Midbrain (tissue), 1 donor: ENCODE results near the gene P2RY11.

ENCODE experiments used
- DNase-seq: peaks from one replicate; lab custom pipeline; 2025; lab: John Stamatoyannopoulos, UW

P2RY11 gene, protein sequence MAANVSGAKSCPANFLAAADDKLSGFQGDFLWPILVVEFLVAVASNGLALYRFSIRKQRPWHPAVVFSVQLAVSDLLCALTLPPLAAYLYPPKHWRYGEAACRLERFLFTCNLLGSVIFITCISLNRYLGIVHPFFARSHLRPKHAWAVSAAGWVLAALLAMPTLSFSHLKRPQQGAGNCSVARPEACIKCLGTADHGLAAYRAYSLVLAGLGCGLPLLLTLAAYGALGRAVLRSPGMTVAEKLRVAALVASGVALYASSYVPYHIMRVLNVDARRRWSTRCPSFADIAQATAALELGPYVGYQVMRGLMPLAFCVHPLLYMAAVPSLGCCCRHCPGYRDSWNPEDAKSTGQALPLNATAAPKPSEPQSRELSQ

DNA sequence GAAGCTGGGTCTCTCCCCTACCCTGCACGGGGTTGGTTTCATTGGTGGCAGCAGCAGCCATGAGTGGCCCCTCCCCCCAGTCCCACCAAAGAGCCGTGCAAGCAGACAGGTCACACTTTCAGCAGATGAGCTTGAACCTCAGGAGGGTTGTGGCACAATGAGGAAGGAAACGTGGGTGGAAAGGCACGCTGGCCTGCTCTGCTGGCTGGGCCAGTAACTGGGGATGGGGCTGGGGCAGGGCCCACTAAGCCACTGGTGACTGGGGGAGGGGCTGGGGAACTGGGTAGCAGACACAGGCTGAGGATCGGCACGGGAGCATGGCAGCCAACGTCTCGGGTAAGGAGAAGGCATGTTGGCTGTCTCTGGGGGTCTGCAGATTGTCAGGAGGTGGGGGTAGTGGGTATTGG lies at the start of gene P2RY11:
TSS of gene P2RY11 (plus strand) at position 289 of the 407 bp plus-strand sequence. CDS start at position 318, 29 bp downstream.
- DNase-seq, result no peak

DNA sequence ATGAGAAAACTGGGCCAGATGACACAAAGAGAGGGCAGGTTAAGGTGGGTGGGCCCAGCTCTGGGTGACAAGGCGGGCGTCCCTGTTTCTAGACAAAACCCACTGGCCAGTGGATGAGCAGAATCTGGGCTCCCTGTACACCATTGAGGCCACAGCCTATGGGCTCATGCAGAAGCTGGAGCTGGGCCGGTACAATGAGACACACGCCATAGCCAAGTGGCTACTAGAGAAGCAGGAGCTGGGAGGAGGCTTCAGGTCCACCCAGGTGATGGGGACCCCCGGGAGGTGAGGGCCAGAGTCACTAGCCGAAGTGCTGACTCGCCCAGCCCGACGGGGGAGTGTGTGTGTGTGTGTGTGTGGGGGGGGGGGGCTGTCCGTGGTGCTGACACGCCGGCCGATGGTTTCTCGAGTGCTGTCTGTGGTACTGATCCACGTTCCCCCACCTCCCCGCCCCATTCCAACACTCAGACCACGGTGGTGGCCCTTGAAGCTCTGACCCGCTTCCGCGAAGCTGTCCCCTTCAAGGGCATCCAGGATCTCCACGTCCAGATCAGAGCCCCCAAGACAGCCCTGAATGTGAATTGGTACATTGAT lies 49.7 kb upstream of the P2RY11 start:
- no peak for DNase-seq

DNA sequence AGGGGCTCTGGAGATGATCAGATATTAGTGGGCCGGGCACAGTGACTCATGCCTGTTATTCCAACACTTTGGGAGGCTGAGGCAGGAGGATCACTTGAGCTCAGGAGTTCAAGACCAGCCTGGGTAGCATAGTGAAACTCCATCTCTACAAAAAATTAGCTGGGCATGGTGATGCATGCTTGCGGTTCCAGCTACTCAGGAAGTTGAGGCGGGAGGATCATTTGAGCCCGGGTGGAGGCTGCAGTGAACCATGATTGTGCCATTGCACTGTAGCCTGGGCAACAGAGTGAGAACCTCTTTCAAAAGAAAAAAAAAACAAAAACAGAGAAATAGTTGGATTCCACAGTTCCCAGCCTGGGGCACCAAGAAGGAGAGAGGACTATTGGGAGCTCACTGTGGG lies 43.3 kb upstream of the P2RY11 start:
- no peak for DNase-seq

DNA sequence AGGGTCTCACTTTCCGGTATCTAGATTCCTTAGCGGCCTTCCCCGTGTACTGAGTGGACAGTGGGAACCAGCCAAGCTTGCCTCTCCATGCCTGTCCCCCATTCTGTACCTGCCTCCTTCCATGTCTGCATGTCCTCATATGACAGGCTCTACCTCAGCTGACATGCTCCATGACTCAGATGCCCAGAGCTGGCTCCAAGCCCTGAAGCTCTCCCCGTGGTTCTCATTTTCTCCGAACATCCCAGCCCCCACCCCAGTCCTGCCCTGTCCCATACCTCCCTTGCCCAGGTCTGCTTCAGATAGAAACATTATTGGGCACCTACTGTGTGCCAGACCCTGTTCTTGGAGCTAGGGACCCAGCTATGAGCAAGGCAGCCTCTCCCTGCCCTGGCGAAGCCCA lies 42.4 kb upstream of the P2RY11 start:
- no peak for DNase-seq

DNA sequence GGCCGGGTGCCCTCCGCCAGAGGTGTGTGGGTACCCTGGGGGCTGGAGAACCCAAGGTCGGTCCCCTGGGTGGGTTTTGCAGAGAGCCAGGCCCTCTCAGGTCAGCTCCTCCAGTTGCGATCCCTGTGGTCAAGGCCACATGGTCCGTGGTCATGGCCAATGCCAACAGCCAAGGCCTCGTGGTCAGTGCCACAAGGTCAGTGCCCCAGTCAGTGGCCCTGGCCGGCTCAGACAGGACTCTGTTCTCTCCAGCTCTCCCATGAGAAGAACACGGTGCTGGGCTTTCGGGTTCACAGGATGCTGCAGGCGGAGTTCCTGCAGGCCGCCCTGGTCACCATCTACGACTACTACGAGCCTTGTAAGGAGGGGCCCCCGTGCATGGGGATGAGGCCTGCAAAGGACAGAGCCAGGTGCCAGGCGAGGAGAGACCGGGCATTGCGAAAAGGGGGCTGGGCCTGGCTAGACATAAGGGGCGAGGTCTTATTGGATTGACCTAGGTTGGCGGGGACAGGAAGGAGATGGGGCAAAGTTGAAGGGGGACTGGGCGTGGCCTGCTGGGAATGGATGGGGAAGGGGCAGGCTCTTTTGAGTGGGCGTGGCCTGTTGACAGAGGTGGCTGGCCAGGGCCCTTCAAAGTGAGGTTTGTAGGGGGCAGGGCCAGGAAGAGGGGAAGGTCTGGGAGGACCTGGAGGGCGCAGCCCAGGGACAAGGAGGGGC lies 40.6 kb upstream of the P2RY11 start:
- no peak for DNase-seq

DNA sequence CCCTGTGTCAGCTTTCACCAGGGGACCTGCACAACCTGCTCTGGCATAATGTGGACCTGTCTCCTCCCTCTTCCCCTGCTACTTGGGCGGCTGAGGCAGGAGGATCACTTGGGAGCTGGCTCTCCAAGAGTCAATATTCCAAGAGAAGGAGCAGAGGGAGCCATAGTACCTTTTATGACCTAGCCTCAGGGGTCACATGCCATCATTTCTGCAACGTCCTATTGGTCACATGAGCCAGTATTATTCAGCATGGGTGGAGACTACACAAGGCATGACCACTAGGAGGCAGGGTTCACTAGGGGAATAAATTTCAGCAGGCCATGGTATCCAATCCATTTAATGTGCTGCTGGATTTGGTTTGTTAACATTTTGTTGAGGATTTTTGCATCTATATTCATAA lies 37.3 kb upstream of the P2RY11 start:
- DNase-seq, result no peak

DNA sequence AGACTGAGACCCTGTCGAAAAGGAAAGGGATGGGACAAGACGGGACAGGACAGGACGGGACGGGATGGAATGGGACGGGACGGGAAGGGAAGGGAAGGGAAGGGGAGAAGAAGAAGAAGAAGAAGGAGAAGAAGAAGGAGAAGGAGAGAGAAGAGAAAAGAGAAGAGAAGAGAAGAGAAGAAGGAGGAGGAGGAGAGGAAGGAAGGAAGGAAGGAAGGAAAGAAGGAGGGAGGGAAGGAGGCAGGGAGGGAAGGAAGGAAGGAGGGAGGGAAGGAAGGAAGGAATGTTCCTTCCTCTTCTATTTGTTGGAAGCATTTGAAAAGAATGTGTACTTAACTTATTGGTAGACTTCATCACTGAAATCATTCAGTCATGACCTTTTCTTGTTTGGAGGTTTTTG lies 35.0 kb upstream of the P2RY11 start:
- no peak for DNase-seq

DNA sequence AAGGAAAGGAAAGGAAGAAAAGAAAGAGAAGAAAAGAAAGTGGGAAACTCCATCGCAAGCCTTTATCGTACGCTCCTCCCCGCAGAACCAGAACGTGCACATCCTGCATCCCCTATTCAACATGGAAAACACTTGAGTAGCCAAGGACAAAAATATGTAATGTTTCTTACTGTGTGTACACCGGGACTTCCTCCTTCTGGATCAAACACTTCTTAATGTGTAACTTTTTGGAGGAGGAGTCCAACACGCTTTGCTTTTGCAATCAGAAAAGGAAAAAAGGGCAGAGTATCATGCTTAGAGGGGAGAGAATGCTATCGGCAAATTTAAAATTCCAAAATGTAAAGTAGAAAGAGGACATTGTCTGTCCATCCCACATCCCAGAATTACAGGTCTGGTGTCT lies 33.2 kb upstream of the P2RY11 start:
- no peak for DNase-seq

DNA sequence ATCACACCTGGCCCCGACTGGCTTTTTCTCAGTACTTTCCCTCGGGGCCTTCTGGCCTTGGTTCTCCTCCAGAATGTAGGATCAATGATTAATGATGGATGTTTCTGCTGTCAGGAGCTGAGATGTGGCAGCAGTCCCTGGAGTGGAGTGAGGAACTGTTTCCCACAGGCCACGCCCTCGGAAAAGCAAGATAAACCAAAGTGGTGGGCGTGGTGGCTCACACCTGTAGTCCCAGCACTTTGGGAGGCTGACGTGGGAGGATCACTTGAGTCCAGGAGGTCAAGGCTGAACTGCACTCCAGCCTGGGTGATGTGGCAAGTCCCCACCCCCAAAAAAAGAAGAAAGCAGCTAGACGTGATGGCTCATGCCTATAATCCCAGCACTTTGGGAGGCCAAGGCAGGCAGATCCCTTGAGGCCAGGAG lies 32.5 kb upstream of the P2RY11 start:
- no peak for DNase-seq

DNA sequence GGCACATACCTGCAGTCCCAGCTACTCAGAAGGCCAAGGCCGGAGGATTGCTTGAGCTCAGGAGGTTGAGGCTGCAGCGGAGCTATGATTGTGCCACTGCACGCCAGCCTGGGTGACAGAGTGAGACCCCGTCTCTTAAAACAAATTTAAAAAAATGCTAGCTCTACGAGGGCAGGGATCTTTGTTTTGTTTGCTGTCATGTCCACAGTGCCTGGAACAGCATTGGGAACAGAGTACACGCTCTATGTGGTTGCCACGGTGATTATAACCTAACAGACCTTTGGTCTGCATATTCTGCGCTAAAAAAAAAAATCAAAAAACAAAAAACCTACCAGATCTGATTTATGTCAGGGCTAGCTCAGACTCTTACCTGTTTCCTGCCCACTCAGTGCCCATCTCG lies 27.6 kb upstream of the P2RY11 start:
- no peak for DNase-seq

DNA sequence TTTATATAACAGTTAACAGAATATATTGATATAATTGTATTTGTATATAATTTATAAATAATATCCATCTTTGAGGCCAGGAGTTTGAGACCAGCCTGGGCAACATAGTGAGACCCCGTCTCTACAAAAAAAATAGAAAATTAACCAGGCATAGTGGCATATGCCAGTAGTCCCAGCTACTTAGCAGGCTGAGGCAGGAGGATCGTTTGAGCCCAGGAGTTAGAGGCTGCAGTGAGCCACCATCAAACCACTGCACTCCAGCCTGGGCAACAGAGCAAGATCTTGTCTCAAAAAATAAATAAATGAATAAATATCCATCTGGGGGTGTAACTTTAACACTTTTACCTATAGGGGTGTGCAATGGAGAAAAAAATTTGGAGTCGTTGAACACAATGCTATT lies 26.7 kb upstream of the P2RY11 start:
- no peak for DNase-seq

DNA sequence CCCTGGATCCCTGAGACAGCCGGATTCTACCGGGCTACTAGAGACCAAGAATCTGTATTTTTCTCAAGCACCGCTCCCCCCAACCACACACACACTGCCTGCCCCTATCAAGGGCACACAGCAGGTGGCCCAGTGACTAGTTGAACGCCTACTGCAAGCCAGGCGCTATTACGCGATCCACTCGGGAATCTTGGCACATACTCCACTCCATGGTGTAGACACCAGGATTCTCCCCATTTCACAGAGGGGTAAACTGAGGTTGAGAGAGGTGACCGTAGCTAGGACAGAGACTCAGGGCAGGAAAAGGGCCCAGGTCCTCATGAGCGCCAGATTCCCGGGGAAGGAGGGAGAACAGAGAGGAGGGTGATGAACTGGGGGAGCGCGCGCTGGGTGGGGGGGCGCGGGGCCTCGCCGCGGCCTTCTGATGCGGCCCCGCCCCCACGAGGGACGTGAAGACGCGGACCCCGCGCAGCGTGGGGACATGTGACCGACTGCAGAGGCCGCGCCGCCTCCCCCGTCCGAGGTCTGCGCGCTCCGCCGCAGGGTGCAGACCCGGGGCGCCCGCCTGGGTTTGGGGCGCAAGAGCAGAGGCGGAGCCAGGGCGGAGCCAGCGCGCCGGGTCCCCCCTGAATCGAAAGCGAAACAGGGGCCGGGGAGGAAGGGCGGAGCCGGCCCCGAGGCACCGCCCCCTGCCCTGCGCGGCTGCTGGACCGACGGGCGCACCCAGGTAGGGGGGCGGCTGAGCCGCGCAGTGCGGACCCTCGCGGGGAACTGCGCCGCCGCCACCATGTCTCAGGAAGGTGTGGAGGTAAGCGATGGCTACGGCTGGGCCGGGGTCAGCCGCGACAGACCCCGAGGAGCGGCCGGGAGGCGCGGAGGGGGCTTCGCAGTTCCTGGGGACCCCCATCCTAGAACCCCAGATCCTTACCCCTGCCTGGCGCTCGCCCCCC lies 25.6 kb upstream of the P2RY11 start, which contains the start of gene SHFL:
TSS of gene SHFL (plus strand) at position 677 of the 950 bp plus-strand sequence. CDS start at position 788, 111 bp downstream.
- peak; percentile 45 for DNase-seq

DNA sequence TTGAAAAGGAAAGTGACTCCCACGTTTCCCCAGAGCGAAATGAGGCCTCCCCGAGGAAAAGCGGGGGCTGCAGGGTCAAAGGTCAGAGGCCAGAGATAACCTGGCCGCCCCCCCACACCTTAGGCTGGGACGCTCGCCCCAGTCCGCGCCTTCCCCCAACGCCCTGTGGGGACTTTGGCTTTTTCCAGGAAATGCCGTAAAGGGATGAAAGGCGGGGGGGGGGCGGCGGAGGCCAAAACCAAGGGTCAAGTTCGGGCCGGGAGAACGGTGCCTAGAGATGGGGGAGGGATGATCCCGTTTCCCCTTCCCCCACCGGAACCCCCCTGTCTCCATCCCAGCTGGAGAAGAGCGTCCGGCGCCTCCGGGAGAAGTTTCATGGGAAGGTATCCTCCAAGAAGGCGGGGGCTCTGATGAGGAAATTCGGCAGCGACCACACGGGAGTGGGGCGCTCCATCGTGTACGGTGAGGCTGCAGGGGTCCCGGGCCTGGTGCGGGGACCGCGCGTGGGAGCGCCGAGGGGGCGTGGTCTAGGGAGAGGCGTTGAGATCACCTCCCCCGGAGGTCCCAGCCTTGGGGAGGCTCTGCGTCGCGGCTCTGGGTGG lies 24.8 kb upstream of the P2RY11 start:
- no peak for DNase-seq

DNA sequence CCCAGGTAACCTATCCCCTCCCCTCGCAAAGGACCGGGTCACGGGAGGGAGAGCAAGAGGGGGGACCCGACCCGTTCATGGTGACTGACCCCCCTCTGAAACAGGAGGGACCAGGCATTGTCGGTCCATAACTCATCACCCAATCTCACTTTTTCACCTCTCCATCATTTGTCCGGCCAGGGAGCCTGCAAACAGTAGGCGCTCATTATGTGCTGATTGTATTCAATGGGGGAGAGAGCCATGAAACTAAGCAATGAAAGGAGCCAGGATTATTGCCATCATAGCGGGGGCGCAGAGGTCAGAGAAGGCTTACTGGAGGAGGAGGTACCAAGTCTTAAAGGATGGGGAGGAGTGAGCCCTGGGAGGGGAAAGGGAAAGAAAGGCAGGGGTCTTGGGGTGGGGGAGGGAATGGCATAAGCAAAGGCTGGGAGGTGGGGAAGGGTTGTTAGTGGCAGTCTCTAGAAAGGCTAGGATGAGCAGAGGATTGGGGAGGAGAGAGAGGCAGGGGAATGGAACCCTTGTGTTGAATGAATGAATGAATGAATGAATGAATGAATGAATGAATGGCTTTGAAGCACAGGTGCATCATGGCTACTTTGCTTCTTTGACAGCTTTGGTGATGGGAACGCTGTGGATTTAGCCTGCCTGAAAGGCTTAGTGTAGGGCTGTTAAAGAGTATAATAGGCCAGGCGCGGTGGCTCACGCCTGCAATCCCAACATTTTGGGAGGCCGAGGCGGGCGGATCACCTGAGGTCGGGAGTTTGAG lies 24.0 kb upstream of the P2RY11 start:
- no peak for DNase-seq

DNA sequence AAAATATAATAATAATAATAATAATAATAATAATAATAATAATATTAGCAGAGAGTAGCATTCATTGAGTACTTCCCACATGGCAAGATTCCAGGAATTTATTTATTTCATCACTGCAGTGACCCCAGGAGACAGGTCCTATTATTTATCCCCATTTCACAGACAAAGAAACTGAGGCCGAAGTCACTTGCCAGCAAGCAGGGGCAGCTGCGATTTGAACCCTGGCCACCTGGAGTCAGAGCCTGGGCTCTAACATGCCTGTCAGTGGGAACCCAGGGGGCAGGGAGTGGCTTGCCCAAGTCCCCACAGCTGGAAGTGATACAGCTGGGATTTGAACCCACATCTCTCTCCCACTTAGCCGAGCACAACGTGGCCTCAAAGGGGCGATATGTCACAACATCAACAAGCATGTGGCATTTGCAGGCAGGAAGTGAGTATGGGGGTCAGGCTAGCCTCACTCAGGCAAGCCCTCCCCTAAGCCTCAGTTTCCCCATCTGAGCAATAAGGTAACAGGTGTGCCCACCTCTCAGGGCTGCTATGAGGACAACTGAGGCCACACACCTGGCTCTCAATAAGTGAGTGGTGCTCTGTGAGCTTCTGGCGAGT lies 22.4 kb upstream of the P2RY11 start:
- no peak for DNase-seq

DNA sequence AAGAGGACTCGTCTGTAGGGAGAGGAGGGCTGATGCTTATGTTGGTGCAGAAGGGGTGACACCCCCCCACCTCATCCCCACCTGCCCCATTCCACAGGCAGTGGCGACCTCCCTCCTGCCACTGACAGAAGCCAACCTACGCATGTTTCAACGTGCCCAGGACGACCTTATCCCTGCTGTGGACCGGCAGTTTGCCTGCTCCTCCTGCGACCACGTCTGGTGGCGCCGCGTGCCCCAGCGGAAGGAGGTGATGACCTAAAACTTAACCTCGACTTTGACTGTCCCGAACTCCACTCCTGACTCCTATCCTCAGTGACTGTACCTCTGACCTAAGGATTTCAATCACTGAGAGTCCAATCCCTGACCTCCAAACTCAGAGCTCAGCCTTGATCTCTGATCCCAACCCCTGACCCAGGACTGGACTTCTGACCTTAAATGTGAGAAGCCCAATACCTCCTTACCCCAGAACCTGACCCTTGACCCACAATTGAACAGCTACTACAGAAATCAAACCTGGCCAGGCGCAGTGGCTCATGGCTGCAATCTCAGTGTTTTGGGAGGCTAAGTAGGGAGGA lies 21.6 kb upstream of the P2RY11 start:
- DNase-seq, result no peak

DNA sequence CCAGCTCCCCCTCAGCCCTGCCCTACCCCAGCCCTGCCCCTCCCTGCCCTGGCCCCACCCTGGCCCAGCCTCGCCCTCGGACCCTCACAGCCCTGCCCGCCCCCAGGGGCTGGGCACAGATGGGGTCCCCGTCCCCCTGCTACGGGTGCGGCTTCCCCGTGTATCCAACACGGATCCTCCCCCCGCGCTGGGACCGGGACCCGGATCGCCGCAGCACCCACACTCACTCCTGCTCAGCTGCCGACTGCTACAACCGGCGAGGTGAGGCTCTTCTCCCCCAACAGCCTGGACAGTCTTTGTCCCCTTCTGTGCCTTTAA lies 20.2 kb upstream of the P2RY11 start:
- no peak for DNase-seq

DNA sequence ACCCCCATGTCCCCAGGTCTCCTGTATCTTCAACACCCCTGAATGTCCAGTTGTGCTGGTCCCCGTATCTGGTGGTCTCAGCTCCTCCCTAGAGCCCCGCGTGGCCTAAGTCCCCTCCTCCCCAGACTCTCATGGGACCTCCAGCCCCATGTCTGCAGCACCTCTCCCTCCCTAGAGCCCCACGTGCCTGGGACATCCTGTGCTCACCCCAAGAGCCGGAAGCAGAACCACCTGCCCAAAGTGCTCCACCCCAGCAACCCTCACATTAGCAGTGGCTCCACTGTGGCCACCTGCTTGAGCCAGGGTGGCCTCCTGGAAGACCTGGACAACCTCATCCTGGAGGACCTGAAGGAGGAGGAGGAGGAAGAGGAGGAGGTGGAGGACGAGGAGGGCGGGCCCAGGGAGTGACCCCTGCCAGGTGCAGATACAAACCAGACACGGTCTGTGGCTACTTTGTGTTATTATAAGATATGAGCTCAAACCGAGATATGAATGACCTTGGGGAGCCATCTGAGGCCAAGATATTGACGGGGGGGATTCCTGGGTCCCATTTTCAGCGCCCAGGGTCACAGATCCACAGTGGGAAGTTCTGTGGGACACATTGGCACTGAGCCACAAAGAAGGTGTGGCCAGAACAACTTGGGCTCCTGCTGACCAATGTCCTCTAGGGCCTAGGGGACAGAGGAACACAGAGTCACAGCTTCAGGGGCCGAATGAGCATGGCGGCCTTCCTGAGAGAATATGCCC lies 19.4 kb upstream of the P2RY11 start:
- DNase-seq, result no peak

DNA sequence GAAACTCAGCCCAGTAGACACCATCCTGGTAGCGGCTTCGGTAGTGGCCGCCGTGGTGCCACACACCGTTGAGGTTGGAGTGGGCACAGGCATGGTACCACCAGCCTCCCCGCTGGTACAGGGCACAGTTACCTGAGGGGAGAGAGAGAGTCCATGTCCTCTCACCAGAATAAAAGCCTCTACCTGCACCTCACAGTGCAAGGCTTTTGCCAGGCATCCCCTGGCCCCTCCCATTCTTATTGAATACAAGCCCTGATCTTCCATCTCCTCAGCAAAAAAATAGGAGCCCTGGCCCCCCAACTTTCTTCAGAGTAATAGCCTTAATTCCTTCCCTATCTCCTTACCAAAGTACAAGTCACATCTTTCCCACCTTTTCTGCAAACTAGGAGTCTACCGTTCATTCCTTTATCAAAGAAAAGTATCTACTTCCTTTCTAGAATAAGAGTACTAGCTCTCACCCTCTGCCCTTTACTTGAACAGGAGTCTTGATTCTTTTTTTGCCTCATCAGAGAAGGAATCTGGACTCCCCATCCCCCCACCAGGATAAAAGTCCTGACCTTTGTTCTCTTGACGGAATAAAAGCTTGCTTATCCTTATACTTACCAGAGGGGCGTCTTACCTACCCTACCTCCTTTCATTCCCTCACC lies 18.7 kb upstream of the P2RY11 start:
- no peak for DNase-seq
